Activated T-helper 1 cell treated with anti-CD3 and anti-CD28 coated beads, Interleukin-2, amount 50 U/mL, for 16 hours (primary cell): ENCODE measurements around the gene GRK5.

Experiments used
- DNase-seq, 2 donors: peaks; one replicate each; pipeline ENCODE4 v3.0.0-alpha.2; 2020; ENCODE audit warnings: low read depth in 1 of 2, low spot score in 1 of 2

GRK5 gene

DNA sequence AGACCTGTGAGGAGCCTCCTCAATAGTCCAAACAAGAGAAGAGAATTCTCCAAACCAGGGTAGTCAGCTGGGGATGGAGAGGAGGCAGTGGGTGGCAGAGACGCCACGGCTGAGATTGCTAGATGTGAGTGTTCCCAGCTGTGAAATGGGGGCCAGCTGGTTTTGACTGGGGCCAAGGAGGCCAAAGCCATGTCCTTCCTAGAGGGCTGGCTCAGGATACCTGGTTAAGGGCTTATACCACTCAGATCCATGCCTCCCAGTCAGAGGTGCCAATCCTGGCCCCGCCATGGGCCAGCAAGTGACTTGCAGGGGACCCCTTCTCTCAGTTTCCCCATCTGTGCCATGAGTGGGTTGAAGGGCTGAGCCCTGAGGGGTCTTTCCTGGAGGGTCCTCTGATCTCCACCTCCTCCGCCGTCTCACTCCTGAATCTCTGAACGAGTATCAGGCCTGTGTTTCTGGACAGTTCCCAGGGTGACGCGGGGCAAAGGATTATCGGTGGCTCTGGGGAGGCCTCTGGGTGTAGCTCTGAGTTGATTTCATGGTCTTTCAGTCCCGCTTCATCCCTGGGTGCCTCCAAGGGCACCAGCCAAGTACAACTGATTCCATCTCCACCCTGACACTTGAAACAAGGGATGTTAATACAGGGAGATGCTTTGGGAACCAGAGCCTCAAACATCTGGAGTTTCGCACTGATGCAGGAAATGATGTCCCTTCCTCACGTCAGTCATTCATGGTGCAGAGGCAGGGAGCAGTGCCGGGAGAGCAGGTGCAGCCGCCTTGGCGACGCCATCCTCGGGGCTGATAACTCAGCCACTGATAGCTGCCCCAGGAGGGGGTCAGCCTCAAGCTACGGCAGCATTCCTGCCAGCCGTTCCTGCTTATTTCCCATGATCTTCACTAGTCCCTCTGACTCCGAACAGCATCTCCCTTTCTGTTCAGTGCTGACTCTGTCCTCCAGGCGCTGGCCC lies 208.4 kb downstream of the GRK5 start:
- no peak for DNase-seq

DNA sequence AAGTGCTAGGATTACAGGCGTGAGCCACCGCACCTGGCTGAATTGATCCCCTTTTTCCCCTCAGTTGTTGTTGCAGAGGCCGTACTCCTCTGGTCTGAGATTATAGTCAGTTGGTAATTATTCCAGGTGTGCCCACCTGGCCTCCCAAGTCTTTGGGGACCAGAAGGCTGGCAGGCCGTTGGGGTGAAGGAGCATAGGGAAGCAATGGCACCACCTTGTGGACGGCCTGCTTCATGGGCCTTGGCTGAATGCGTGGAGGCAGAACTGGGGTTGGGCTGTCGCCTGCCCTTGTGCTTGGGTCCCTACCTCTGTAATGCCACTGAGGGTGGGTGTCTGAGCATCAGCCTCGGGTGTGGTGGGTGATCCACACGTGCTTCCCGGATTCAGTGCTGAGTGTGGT lies 209.5 kb downstream of the GRK5 start:
- DNase-seq: peak; percentile 26 to 47

DNA sequence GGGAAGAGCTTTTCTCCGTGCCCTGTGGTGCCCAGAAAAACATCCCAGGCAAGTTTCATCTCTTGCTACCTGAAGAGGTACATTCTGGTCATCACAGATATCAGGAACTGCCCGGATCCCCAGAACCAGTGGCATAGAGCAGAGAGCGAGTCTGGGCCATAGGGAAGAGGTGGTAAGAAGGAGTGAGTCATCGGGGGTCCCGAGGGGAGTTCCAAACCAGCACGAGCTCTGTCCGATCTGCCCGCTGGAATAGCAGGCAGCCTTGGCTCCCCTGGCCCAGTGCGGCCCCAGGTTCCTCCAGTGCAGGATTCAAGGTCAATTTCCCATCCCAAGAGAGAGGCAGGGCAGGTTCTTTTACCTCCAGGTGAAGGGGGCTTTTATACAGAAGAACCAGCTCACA lies 210.5 kb downstream of the GRK5 start:
- no peak for DNase-seq

DNA sequence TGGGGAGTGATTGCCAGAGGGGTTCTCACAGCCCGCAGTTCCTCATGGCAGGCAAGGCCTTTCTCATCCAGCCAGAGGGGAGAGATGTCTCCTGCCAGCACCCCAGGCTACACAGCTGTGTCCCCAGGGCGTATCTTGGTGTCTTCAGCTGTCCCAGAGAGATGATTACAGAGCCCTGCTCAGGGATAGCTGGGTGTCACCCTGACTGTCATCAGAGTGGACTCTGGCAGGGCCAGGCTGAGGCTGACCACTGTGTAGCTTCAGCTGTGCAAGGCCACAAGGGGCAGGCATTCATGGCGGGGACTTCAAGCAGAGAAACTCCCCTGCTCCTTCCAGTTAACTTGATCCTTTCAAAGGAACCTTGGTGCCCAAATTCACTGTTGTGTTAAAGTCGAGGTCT lies 211.0 kb downstream of the GRK5 start:
- DNase-seq: no peak

DNA sequence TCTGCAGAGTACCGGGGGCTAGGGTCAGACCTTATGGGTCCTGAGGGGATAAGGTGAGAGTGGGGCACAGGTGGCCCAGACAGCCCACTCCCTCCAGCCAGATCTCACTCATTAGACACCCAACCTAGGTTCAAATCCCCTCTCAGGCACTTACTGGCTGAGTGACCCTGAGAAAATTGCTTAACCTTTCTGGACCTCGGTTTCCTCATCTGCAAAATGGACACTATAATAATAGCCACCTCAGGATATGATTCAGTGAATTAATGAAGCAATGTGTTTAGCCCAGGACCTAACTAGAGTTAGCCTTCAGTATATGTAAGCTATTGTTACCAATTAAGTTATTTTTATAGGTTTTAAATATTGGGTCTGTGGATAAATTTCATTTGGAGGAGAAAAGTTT lies 212.6 kb downstream of the GRK5 start:
- no peak for DNase-seq

DNA sequence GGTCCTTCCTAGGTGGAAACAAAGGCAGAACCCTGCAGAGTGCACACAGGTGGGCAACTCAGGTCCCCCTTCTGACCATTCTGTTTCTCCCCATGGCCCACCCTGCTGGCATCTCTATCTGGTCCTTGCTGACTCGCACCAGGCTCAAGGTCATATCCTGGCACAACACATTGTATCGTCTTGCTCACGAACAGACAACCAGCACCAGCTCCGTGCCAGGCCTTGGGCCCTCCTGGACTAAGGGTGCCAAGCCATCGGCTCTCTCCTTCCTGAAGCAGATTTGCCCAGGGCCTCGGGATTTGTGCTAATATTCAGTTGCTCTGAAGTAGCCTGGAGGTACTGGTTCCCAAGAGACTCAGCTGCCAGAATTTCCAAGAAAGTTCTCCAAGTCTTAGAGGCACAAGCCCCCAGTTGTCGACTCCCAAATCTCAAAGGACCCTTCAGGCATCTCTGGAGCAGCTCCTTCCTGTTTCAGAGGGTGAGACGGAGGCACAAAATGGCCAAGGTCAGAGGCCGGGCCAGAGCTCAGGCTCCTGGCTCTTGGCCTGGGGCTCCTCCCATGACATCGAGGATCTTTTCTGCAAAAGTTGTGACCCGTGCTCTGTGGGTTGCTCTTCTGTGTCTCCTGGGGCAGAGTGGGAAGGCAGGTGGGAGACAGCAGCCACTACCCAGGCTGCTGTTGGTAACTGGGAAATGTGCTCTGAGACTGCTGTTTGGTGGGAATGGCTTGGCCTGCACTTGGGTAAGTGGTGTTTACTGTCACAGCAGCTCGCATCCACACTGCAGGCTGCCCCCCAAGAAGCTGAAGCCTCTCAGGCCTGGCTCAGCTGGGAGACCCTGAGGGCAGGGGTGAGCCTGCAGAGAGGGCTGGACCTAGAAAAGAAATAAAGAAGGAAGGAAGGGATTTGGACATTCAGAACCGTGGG lies 213.8 kb downstream of the GRK5 start:
- no peak for DNase-seq

DNA sequence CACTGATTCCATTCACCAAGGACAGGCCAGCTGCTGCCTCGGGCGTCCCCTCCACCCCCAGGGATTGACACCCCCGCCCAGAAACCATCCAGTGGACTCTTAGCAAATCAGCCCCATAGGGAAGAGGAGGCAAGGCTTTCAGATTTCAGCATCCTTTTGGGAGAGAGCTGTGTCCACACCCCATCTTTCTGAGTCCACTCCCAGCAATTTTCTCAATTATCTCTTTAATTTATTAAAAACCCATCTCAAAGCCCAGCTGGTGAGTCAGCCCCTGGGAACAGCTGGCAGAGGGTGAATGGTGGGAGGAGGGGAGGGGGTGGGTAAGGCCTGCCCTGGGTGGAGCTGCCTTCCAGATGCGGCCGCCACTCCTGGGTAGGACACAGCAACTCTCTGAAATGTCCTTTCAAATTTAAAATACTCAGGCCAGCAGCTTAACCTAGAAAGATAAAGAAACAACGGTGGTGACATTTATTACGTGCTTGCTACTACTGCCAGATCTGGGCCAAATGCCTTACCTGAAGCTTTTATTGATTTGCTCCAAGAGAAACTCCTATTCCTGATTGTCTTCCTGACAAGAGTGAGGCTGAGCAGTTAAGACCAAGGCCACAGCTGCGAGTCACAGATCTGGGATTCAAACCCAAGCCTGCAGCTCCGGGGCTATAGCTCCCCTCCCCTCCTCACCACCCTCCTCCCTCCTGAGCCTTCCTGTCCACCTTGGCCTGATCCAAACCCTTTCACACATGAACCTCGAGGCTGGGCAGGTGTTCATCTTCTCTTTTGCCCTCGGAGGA lies 214.7 kb downstream of the GRK5 start:
- DNase-seq: no peak

DNA sequence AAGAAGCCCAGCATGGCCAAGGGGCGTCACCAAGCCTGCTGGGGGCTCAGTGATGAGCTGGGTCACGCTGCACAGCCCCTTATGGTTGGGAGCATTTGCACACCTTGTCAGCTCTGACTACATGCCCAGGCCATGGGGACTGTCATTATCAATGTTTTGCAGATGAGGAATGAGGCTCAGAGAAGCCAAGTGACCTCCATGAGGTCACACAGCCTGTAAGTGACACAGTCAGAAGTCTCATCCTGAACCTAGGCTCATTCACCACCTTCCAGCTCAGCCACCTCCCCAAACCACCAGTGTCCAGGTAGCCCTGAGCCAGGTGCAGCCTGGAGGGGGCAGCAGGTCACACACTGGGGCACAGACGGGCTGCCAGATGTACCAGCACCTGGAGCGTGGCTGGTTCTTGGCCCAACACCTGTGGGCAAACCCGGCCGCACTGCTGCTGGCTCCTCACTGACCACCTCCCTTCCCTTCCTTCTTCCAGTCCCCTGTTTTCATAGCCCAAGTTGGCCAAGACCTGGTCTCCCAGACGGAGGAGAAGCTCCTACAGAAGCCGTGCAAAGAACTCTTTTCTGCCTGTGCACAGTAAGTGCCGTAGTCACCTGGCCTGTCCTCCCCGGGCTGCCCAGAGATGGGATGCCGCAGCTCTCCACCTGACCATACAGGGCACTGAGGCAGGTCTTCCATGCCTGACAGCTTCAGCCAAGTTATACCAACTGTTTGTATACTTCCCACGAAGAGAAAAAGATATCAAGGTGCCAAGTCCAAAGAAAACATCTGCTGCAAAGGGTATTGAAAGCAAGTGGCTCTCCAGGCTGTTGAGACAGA lies 215.5 kb downstream of the GRK5 start:
- no peak for DNase-seq

DNA sequence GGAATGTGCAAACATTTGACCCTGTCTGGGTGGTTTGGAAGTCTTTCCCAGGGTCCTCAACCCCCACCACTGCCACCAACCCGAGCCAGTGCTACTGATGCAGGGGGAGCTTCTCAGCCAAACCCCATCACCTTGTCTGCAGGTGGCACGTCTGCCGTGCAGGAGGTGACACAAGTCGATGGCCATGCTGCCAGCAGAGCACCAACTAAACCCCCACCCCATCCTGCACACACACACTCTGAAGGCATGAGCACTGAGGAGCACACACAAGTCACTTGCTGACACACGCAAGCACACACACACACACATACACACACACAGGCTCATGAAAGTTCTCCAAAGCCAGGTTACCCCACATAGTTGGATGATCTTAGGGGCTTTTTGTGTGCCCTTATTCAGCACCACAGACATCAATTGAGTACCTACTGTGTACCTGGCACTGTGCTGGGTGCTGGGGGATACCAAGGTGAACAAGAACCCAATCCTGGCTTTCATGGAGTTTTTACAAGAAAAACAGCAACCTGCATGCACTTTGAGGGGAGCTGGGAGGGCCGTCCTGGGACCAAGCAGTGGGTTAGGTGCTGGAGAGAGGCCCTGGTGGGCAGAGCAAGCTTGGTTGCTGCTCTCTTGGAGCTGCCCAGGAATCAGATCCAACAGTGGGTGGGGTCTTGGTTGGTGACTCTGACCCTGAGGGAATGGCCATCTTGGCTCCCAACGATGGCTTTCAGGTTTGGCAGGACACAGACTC lies 216.3 kb downstream of the GRK5 start:
- no peak for DNase-seq

DNA sequence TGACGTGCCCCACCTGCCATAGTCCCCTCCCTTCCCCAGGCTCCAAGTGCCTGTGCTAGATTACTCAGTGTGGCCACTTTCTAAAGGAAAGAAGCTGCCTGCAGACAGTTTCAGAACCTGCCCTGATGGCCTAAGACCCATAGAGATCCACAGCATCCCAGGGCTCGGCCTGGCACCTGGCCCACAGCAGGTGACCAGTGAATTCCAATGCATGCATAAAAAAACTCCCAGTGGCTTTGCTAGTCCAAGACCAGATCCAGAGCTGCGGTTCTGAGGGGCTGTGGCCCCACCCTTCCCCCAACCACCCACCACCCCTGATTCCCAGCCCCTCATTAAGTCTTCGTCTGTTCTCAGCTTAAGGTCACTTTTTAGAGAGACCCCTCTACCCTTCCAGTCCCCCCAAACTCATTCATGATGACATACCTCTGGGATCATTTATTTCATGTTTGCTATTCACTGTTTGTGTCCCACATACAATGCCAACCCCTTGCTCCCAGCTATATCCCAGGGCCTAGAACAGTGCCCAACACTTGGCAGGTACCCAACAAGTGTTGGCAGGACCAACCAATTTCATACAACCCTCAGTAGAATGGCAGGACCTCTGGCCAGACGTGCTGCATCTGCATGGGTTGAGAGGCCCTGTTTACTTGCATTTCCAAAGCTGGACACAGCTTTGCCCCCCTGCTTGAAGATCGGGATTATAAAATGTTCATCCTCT lies 217.0 kb downstream of the GRK5 start:
- DNase-seq: no peak

DNA sequence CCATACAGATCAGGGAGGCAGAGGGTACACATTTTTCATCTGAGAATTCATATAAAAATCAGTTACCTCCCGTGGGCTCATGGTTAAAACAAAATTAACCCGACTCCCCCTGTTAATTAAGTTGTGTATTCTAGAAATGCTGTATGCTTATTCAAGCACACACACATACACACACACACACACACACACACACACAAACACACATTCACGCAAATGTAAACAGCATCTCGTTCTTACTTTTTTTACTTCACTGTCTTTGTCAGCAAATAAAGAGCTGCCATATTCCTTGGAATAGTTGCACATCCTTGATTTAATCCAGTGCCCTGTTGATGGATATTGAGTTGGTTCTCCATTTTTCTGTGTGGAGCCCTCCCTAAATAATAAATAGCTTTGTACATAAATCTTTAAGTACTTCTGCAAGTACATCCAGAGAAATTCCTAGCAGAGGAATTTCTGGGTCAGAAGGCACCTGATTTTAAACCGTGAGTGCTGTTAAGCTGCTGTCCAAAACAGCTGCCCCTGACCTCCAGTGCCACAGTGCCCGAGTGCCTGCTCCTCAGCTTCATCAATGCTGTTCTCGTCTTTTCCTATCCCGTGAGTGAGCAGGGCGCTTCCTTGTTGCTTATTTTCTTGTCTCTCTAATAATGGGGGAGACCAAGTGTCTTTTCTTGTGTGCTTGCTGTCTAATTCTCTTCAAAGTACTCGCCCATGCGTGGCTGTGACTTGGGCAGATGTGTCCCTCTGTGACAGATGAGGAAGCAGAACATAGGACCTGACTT lies 217.9 kb downstream of the GRK5 start:
- DNase-seq: no peak

DNA sequence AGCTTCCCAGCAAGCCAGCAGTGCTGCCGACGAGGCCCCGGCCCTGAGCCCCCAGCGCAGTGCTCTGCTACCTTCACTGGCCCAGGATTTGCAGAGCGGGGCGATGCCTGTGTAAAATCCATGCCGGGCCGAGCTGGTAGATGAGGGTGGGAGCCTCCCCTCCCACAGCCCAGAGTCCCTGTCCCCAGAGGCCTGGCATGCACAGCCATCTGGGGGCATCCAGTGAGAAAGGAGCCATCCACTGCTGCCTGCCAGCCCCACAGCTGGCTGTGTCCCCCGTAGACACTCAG lies 218.5 kb downstream of the GRK5 start:
- DNase-seq: no peak

DNA sequence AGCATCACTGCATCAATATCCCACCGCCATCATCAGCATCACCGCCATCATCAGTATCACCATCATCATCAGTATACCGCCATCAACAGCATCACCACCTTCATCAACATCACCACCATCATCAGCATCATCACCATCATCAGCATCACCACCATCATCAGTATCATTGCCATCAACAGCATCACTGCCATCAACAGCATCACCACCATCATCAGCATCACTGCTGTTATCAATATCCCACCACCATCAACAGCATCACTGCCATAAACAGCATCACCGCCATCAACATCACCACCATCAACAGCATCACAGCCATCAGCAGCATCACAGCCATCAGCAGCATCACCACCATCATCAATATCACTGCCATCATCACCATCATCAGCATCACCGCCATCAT lies 219.3 kb downstream of the GRK5 start:
- no peak for DNase-seq

DNA sequence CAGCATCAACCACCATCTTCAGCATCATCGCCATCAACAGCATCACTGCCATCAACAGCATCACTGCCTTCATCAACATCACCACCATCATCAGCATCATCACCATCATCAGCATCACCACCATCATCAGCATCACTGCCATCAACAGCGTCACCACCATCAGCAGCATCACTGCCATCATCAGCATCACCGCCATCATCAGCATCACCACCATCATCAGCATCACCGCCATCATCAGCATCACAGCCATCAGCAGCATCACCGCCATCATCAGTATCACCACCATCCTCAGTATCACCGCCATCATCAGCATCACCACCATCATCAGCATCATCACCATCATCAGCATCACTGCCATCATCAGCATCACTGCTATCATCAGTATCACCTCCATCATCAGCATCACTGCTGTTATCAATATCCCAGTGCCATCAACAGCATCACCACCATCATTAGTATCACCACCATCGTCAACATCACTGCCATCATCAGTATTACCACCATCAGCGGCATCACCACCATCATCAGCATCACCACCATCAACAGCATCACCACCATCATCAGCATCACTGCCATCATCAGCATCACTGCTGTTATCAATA lies 220.0 kb downstream of the GRK5 start:
- no peak for DNase-seq

DNA sequence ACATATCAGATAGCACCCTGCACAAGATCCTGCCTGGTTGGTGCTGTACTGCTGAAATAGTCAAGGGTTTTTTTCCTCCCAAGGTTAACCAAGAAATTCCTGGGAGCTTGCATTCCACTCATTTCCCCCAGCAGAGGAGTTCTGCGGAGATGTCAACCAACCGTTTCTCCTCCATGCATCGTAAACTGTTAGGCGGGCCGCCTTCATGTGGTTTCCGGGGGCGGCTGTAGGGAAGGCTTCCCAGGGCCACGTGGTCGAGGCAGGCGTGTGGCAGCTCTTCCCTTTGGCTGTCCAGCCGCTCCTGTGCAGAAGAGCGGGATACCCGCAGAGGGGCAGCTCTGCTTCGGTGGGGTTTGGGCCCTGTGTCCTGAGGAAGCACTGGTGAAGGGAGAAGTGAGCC lies 221.4 kb downstream of the GRK5 start:
- DNase-seq: no peak

DNA sequence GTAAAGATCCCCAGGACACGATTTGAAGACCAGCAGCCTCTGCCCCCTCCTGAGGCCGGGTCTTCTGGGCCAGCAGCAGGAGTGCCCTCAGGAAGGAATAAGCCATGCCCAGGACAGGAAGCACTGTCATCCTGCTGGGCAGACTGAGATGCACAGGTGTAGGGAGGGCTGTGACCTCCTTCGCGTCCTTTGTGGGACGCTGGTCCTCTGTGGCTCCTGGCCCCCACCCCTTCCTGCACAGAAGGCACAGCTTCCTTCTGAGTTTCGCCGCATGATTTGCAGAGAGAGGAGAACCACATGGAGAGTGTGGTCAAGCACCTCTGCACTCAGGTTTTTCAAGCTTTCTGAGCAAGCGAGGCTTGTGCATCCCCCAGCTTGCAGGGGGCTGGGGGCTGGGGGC lies 222.4 kb downstream of the GRK5 start:
- DNase-seq: no peak

DNA sequence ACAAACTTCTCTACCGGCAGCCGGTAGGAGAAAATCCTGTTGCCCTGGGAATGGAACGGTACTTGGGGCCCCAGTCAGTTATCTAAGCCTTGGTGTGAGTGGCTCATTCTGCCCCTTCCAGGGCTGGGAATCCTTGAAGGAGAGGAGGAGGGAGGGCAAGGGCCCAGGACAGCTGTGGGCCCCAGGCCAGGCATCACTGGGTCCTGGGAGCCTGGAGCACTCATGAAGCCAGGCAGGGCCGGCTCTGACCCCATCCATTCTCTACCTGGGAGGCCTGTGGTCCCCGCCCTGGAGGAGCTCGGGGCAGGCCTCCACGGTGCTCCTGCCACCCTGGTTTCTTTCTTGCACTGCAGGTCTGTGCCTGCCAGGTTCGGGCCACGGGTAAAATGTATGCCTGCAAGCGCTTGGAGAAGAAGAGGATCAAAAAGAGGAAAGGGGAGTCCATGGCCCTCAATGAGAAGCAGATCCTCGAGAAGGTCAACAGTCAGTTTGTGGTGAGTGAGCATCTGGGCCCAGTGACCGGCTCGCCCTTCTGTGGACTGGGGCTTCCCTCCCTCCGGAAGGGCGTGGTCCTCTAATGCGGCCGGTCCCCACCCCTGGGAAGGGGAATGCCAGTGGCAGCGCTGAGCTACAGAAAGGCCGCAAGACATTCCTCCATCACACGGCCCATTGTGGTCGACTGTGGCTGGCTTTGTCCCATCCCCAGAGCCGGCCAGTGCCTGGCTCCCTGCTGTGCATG lies 223.8 kb downstream of the GRK5 start:
- no peak for DNase-seq
